ENCODE results near the gene CSNK1E. TPM values are rescaled to one million over a fixed set of nuclear protein-coding genes. Genes with fewer than 3 reads are reported as not detected.
A peak's percentile ranks its signal among the peaks of the same experiment; 100 is the strongest.

The CSNK1E gene
- total RNA-seq, 4 donors from 2014 or later = 67.9 to 102 (median 91.7) TPM

GRCh38 chr22:38296372-38296771, 20.9 kb downstream of the CSNK1E start:
- 68% methylated on average over 3 of the region's 4 CpGs for WGBS
- Histone ChIP-seq H3K27ac (replicated peaks in 1 of 4) (no peak overlapping the region), H3K36me3 (peaks cover 88 to 100% (median 97%) of the 10 kb centered on the region in 4 donors)

GRCh38 chr22:38295863-38296262, 21.4 kb downstream of the CSNK1E start:
- Histone ChIP-seq H3K4me3 (no peak overlapping the region), H3K27me3 (no peaks in the 10 kb centered on the region), H3K36me3 (peaks cover 83 to 100% (median 97%) of the 10 kb centered on the region in 4 donors), H3K9me3 (no peaks in the 10 kb centered on the region), H3K4me1 (peaks cover 8 to 27% (median 16%) of the 10 kb centered on the region in 4 donors), H3K27ac (replicated peaks in 1 of 4) (peak overlapping the region in 1 of 4 donors; percentile 36)
- TF ChIP-seq POLR2A (IDR thresholded peaks at IDR 0.05; ENCODE audit: low read depth) = no peak
- no peak for TF ChIP-seq POLR2AphosphoS5 (IDR thresholded peaks at IDR 0.05)
- TF ChIP-seq EP300 (IDR thresholded peaks at IDR 0.05) = no peak
- TF ChIP-seq CTCF (IDR thresholded peaks at IDR 0.05) = no peak
- intact Hi-C loops (cut with DNase I) = no loop called here
- DNase-seq (ENCODE audit: extremely low spot score) = no peak
- WGBS = 89% methylated on average over 5 of the region's 9 CpGs

More at GRCh38 chr22:38296372-38296771, 20.9 kb downstream of the CSNK1E start:
- no peak for TF ChIP-seq EP300 (IDR thresholded peaks at IDR 0.05)
- no peak for TF ChIP-seq CTCF (IDR thresholded peaks at IDR 0.05)
- TF ChIP-seq POLR2A (IDR thresholded peaks at IDR 0.05; ENCODE audit: low read depth) = no peak
- no peak for TF ChIP-seq POLR2AphosphoS5 (IDR thresholded peaks at IDR 0.05)
- Histone ChIP-seq H3K9me3 (no peaks in the 10 kb centered on the region), H3K4me1 (peaks cover 8 to 26% (median 16%) of the 10 kb centered on the region in 4 donors), H3K4me3 (no peak overlapping the region), H3K27me3 (no peaks in the 10 kb centered on the region)
- DNase-seq (ENCODE audit: extremely low spot score) = no peak
- intact Hi-C loops (cut with DNase I) = no loop called here

GRCh38 chr22:38295339-38295738, 21.9 kb downstream of the CSNK1E start:
- Histone ChIP-seq H3K27me3 (no peaks in the 10 kb centered on the region), H3K9me3 (no peaks in the 10 kb centered on the region), H3K36me3 (peaks cover 77 to 98% (median 95%) of the 10 kb centered on the region in 4 donors), H3K4me3 (no peak overlapping the region), H3K4me1 (peaks cover 8 to 27% (median 13%) of the 10 kb centered on the region in 4 donors), H3K27ac (replicated peaks in 1 of 4) (peak overlapping the region in 2 of 4 donors; percentile 36 to 49)
- TF ChIP-seq CTCF (IDR thresholded peaks at IDR 0.05) (no peak), EP300 (IDR thresholded peaks at IDR 0.05) (no peak), POLR2A (IDR thresholded peaks at IDR 0.05; ENCODE audit: low read depth) (no peak), POLR2AphosphoS5 (IDR thresholded peaks at IDR 0.05) (no peak)
- 100% methylated on average over 1 of the region's 6 CpGs for WGBS
- intact Hi-C loops (cut with DNase I) = no loop called here
- no peak for DNase-seq (ENCODE audit: extremely low spot score)

GRCh38 chr22:38294193-38294592, 23.0 kb downstream of the CSNK1E start:
- Histone ChIP-seq H3K27me3 (no peaks in the 10 kb centered on the region), H3K36me3 (peaks cover 66 to 96% (median 94%) of the 10 kb centered on the region in 4 donors), H3K4me1 (peaks cover 4 to 27% (median 13%) of the 10 kb centered on the region in 4 donors), H3K9me3 (no peaks in the 10 kb centered on the region), H3K4me3 (no peak overlapping the region), H3K27ac (replicated peaks in 1 of 4) (peak overlapping the region; percentile 49 to 69 (median 59))
- WGBS = 87% methylated on average over 17 of the region's 26 CpGs
- intact Hi-C loops (cut with DNase I) = no loop called here
- DNase-seq (ENCODE audit: extremely low spot score) = no peak
- TF ChIP-seq POLR2A (IDR thresholded peaks at IDR 0.05; ENCODE audit: low read depth) = no peak

- intact Hi-C loops (cut with DNase I) = no loop called here
- Histone ChIP-seq H3K4me3 (no peak overlapping the region), H3K4me1 (peaks cover 4 to 27% (median 13%) of the 10 kb centered on the region in 4 donors), H3K9me3 (no peaks in the 10 kb centered on the region), H3K27me3 (no peaks in the 10 kb centered on the region), H3K27ac (replicated peaks in 1 of 4) (peak overlapping the region; percentile 52 to 69 (median 68)), H3K36me3 (peaks cover 51 to 90% (median 87%) of the 10 kb centered on the region in 4 donors)
- 70% methylated on average over 9 of the region's 9 CpGs for WGBS
- TF ChIP-seq EP300 (IDR thresholded peaks at IDR 0.05) (no peak), CTCF (IDR thresholded peaks at IDR 0.05) (no peak), POLR2A (IDR thresholded peaks at IDR 0.05; ENCODE audit: low read depth) (no peak), POLR2AphosphoS5 (IDR thresholded peaks at IDR 0.05) (peak in 1 of 2 donors; percentile 21)
- DNase-seq (ENCODE audit: extremely low spot score) = no peak
Observed at GRCh38 chr22:38292694-38293093, 24.5 kb downstream of the CSNK1E start.

All from esophagus muscularis mucosa (tissue), 4 donors.